Measurements from ENCODE around the gene MMD2.

The MMD2 gene

GRCh38 chr7:4868493-4868892 is 90.5 kb downstream of the MMD2 start:
- TF ChIP-seq RARB (CRISPR knock-in tag; IDR thresholded peaks at IDR 0.05) (no peak), CSRNP3 (CRISPR knock-in tag; IDR thresholded peaks at IDR 0.05) (no peak), BACH2 (CRISPR knock-in tag; IDR thresholded peaks at IDR 0.05; ENCODE audit: borderline replicate concordance) (no peak), ZC3H10 (CRISPR knock-in tag; IDR thresholded peaks at IDR 0.05) (no peak), PATZ1 (CRISPR knock-in tag; IDR thresholded peaks at IDR 0.05; ENCODE audit: borderline replicate concordance) (no peak)
- ATAC-seq, result no peak

- ATAC-seq, result no peak
- no peak for TF ChIP-seq SNAI2 (CRISPR knock-in tag; IDR thresholded peaks at IDR 0.05)
- TF ChIP-seq ZNF8 (CRISPR knock-in tag; IDR thresholded peaks at IDR 0.05), result no peak
- no peak for TF ChIP-seq ZNF70 (CRISPR knock-in tag; IDR thresholded peaks at IDR 0.05)
- TF ChIP-seq CREB5 (CRISPR knock-in tag; IDR thresholded peaks at IDR 0.05; ENCODE audit: low read depth), result no peak
- TF ChIP-seq ESRRG (CRISPR knock-in tag; IDR thresholded peaks at IDR 0.05), result no peak
- no peak for TF ChIP-seq POU6F1 (CRISPR knock-in tag; IDR thresholded peaks at IDR 0.05; ENCODE audit: borderline replicate concordance, low read depth)
- no peak for TF ChIP-seq CSRNP3 (CRISPR knock-in tag; IDR thresholded peaks at IDR 0.05)
- no peak for TF ChIP-seq ZC3H10 (CRISPR knock-in tag; IDR thresholded peaks at IDR 0.05)
- TF ChIP-seq TCF4 (CRISPR knock-in tag; IDR thresholded peaks at IDR 0.05; ENCODE audit: borderline replicate concordance), result no peak
- no peak for TF ChIP-seq TOX (CRISPR knock-in tag; IDR thresholded peaks at IDR 0.05; ENCODE audit: borderline replicate concordance)
- no peak for TF ChIP-seq OSR1 (CRISPR knock-in tag; IDR thresholded peaks at IDR 0.05)
- no peak for TF ChIP-seq BACH2 (CRISPR knock-in tag; IDR thresholded peaks at IDR 0.05; ENCODE audit: borderline replicate concordance)
- no peak for TF ChIP-seq RARB (CRISPR knock-in tag; IDR thresholded peaks at IDR 0.05)
- no peak for TF ChIP-seq PPARA (CRISPR knock-in tag; IDR thresholded peaks at IDR 0.05; ENCODE audit: borderline replicate concordance)
- no peak for TF ChIP-seq ZFP30 (CRISPR knock-in tag; IDR thresholded peaks at IDR 0.05)
- no peak for TF ChIP-seq PATZ1 (CRISPR knock-in tag; IDR thresholded peaks at IDR 0.05; ENCODE audit: borderline replicate concordance)
- no peak for TF ChIP-seq ARNTL (CRISPR knock-in tag; IDR thresholded peaks at IDR 0.05; ENCODE audit: borderline replicate concordance, low read depth)
- no peak for TF ChIP-seq ZNF565 (CRISPR knock-in tag; conservative IDR thresholded peaks at IDR 0.05; ENCODE audit: low read depth)
- no peak for TF ChIP-seq GLIS3 (CRISPR knock-in tag; IDR thresholded peaks at IDR 0.05)
Observed at GRCh38 chr7:4866528-4867496, 92.2 kb downstream of the MMD2 start.

Data from SK-N-SH treated with all-trans-retinoic acid at 6 μM for 48 hours (cell line).